PC-9 (cell line): ENCODE measurements around the gene RPGRIP1L.

Source experiments
- EZH2 ChIP-seq: fragments of 200-600 bp; sonication (generic); IDR thresholded peaks from 2 replicates; pipeline ENCODE4 v1.8.0; 2017; ENCODE audit warnings: antibody characterized with exemption, low read depth
- TF ChIP-seq, protein P1 (sequence below): fragments of 200-600 bp; sonication (generic); conservative IDR thresholded peaks from 2 replicates; pipeline ENCODE4 v1.6.1; 2017; ENCODE audit warnings: mixed run types, antibody characterized with exemption, mild to moderate bottlenecking, moderate library complexity

GRCh38 chr16:53703590-53704444 lies at the start of gene RPGRIP1L, which contains the start of gene FTO:
- TF ChIP-seq, protein P1, sequence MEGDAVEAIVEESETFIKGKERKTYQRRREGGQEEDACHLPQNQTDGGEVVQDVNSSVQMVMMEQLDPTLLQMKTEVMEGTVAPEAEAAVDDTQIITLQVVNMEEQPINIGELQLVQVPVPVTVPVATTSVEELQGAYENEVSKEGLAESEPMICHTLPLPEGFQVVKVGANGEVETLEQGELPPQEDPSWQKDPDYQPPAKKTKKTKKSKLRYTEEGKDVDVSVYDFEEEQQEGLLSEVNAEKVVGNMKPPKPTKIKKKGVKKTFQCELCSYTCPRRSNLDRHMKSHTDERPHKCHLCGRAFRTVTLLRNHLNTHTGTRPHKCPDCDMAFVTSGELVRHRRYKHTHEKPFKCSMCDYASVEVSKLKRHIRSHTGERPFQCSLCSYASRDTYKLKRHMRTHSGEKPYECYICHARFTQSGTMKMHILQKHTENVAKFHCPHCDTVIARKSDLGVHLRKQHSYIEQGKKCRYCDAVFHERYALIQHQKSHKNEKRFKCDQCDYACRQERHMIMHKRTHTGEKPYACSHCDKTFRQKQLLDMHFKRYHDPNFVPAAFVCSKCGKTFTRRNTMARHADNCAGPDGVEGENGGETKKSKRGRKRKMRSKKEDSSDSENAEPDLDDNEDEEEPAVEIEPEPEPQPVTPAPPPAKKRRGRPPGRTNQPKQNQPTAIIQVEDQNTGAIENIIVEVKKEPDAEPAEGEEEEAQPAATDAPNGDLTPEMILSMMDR: no peak
- TF ChIP-seq EZH2: no peak
